Gastroesophageal sphincter (tissue), 3 donors: ENCODE data around the gene ICE1.

Experiments used
- CTCF ChIP-seq, 4 experiments: fragments of 200-600 bp in 2 of 4; fragments of 450-650 bp in 2 of 4; sonication (generic) in 1 of 4; IDR thresholded peaks; one replicate each; pipeline ENCODE4 v1.5.1; 2017 to 2019; ENCODE audit warnings: antibody characterized with exemption in 4 of 4, mild to moderate bottlenecking in 2 of 4, moderate library complexity in 2 of 4
- POLR2A ChIP-seq, 2 donors: fragments of 450-650 bp; IDR thresholded peaks; one replicate each; pipeline ENCODE4 v1.6.1; 2017; ENCODE audit warnings: antibody characterized with exemption in 2 of 2, mild to moderate bottlenecking in 2 of 2, moderate library complexity in 1 of 2

GRCh38 chr5:5490774-5491347 lies 68.4 kb downstream of the ICE1 start:
- TF ChIP-seq CTCF (IDR thresholded peaks at IDR 0.05) (no peak), POLR2A (IDR thresholded peaks at IDR 0.05) (no peak)
